K562 (cell line): ENCODE measurements around the gene GLB1L2. TPM values are rescaled to one million over a fixed set of nuclear protein-coding genes. Genes with fewer than 3 reads are reported as not detected.

ENCODE experiments used
- ATAC-seq: fragments of 200-7000 bp; cut with Tn5 transposase; 3 replicates; pipeline ENCODE4 v1.9.1; 2020; ENCODE audit warnings: moderate library complexity
- BruUV-seq: library from RNA; stranded (reverse); fragments of 400-500 nt; replicated peaks from 2 replicates; lab custom pipeline; 2021; lab: Mats Ljungman, UMichigan
- CTCF ChIA-PET: fragments of 300-600 bp; formaldehyde crosslinking; extraction: SDS; loops from one replicate; lab custom pipeline; 2021; ENCODE audit warnings: low intra/inter-chr PET ratio; lab: Yijun Ruan, JAX
- POLR2A ChIA-PET: fragments of 300-600, 350-650 bp; sonication (Branson Sonifier 250); formaldehyde crosslinking; extraction: SDS; loops from one replicate; lab custom pipeline; 2021; ENCODE audit warnings: antibody characterized with exemption, inconsistent platforms; lab: Yijun Ruan, JAX
- DNase-seq, 4 experiments: peaks; one replicate each; pipeline versions ENCODE4 v3.0.0 to v3.0.0-alpha.2; 2011 to 2018; ENCODE audit warnings: low spot score in 3 of 4, mixed read lengths in 3 of 4; ENCODE audit errors: extremely low read depth in 1 of 4
- FAIRE-seq: peaks from 2 replicates; lab custom pipeline; 2011; peaks lifted over from hg19 to GRCh38; lab: Jason Lieb, UNC
- H2AFZ ChIP-seq: 2 replicates; pipeline ENCODE4 v1.6.0; 2011; ENCODE audit warnings: low read depth, low read length, control low read depth, inconsistent platforms
- H3K27ac ChIP-seq: fragments of 200-600 bp; 3 replicates; pipeline ENCODE4 v1.8.0; 2011; ENCODE audit warnings: low read depth, mild to moderate bottlenecking, control low read depth, inconsistent platforms, low read length, moderate library complexity, mixed read lengths; ENCODE audit errors: extremely low read depth
- H3K27me3 ChIP-seq, 2 experiments: fragments of 300-600 bp in 1 of 2; 2 replicates in 1 of 2; 3 replicates in 1 of 2; pipeline versions ENCODE4 v1.6.0 to v1.8.0; 2011; ENCODE audit warnings: inconsistent platforms in 2 of 2, low read length in 2 of 2, mild to moderate bottlenecking in 1 of 2, mixed read lengths in 1 of 2, moderate library complexity in 1 of 2; ENCODE audit not compliant: control insufficient read depth in 2 of 2, insufficient read depth in 2 of 2
- H3K36me3 ChIP-seq: fragments of 300-600 bp; 3 replicates; pipeline ENCODE4 v1.8.0; 2011; ENCODE audit warnings: mild to moderate bottlenecking, low read length, inconsistent platforms; ENCODE audit not compliant: control insufficient read depth, insufficient read depth
- H3K4me1 ChIP-seq, 2 experiments: fragments of 200-600 bp in 1 of 2; replicated peaks in 1 of 2; 2 replicates in 1 of 2; 3 replicates in 1 of 2; pipeline versions ENCODE4 v1.5.1 to v1.8.0; 2011; ENCODE audit warnings: inconsistent platforms in 2 of 2, low read length in 2 of 2, mild to moderate bottlenecking in 1 of 2, mixed read lengths in 1 of 2, moderate library complexity in 1 of 2; ENCODE audit not compliant: control insufficient read depth in 2 of 2, insufficient read depth in 2 of 2
- H3K4me2 ChIP-seq: 2 replicates; pipeline ENCODE4 v1.6.1; 2011; ENCODE audit warnings: low read length, control low read depth, inconsistent platforms, mixed read lengths; ENCODE audit not compliant: insufficient read depth
- H3K4me3 ChIP-seq: fragments of 200-600 bp; sonication (generic), shearing (Covaris generic); 2 replicates; pipeline ENCODE4 v1.5.1; 2016; ENCODE audit warnings: control low read depth, inconsistent platforms
- H3K79me2 ChIP-seq: fragments of 200-600 bp; 3 replicates; pipeline ENCODE4 v1.8.0; 2011; ENCODE audit warnings: low read length, inconsistent platforms; ENCODE audit not compliant: control insufficient read depth, insufficient read depth
- H3K9ac ChIP-seq, 2 experiments: 2 replicates each; pipeline versions ENCODE4 v1.6.0 to v1.6.1; 2011; ENCODE audit warnings: low read depth in 2 of 2, low read length in 2 of 2, control low read depth in 1 of 2, inconsistent platforms in 1 of 2, mild to moderate bottlenecking in 1 of 2, mixed read lengths in 1 of 2; ENCODE audit not compliant: insufficient read depth in 1 of 2
- H3K9me1 ChIP-seq: one replicate; pipeline ENCODE4 v1.6.0; 2011; ENCODE audit warnings: inconsistent platforms, mild to moderate bottlenecking, low read length, moderate library complexity; ENCODE audit not compliant: control insufficient read depth, insufficient read depth
- H3K9me3 ChIP-seq: replicated peaks from 2 replicates; pipeline ENCODE4 v1.5.1; 2011; ENCODE audit warnings: low read depth, low read length, inconsistent platforms; ENCODE audit not compliant: control insufficient read depth, insufficient read depth
- H4K20me1 ChIP-seq: replicated peaks from 2 replicates; pipeline ENCODE4 v1.6.1; 2011; ENCODE audit warnings: low read length, inconsistent platforms, mixed read lengths; ENCODE audit not compliant: control insufficient read depth, insufficient read depth
- DLX4 ChIP-seq: fragments of 250-450 bp; sonication (Bioruptor Pico); IDR thresholded peaks from 2 replicates; pipeline ENCODE4 v1.6.1; 2021; ENCODE audit warnings: mild to moderate bottlenecking
- ZNF184 ChIP-seq: sonication (generic); formaldehyde crosslinking; IDR thresholded peaks from 2 replicates; pipeline ENCODE4 v1.5.0; 2020; ENCODE audit warnings: missing genetic modification reagents
- ZNF407 ChIP-seq: fragments of 450-650 bp; IDR thresholded peaks from 2 replicates; pipeline ENCODE4 v1.6.1; 2016; ENCODE audit warnings: low read depth
- WGBS: fragments of 100-300 bp; shearing (Covaris generic); methylation state at CpG from one replicate; pipeline ENCODE4 v1.1.6; 2016; ENCODE audit warnings: low coverage, mixed read lengths; ENCODE audit not compliant: insufficient coverage; ENCODE audit errors: missing lambda C conversion rate; 5-methylcytosine and 5-hydroxymethylcytosine counted together
- in situ Hi-C: fragments of 300-500 bp; cut with MboI; formaldehyde crosslinking; loops from 4 replicates; pipeline ENCODE4 v1.15.0; 2018; ENCODE audit warnings: inconsistent platforms, mixed read lengths
- intact Hi-C: fragments of 100-400 bp; cut with micrococcal nuclease; formaldehyde crosslinking; loops from 2 replicates; pipeline ENCODE4 v1.14.2; 2022
- polyA plus RNA-seq, 8 experiments: library from polyadenylated mRNA; depleted of rRNA in 4 of 8; stranded (reverse) in 5 of 8; unstranded in 3 of 8; fragments of >200 nt; fragmentation: Nextera tagmentation in 2 of 8; fragmentation: Illumina TruSeq in 1 of 8; extraction: Ambion mirVana in 2 of 8; extraction: Trizol in 1 of 8; gene quantifications; 2 replicates each; pipeline versions ENCODE4 v1.2.1 to v1.2.3, GENCODE V29; 2011 to 2014; ENCODE audit warnings: inconsistent platforms in 1 of 8, missing spikeins in 1 of 8
- total RNA-seq, 7 experiments: library from RNA; depleted of rRNA in 6 of 7; stranded (reverse); fragments of >200 nt in 6 of 7; fragmentation: Illumina TruSeq in 2 of 7; extraction: Trizol in 2 of 7; gene quantifications; 2 replicates each; pipeline versions ENCODE4 v1.2.1 to v1.2.3, GENCODE V29; 2011 to 2021; ENCODE audit warnings: low replicate concordance in 1 of 7
- TF ChIP-seq, protein P1 (sequence below): fragments of 450-650 bp; IDR thresholded peaks from 2 replicates; pipeline ENCODE4 v1.6.1; 2016; ENCODE audit warnings: missing biosample characterization, missing genetic modification characterization
- TF ChIP-seq, protein P2 (sequence below): sonication (generic); IDR thresholded peaks from 2 replicates; pipeline ENCODE4 v1.6.1; 2016

GLB1L2 gene
- total and polyA plus RNA-seq, 9 of the 15 experiments (the other 6 are each of a cell fraction or from before 2014, with no cell fraction given), result 0.84 to 21.4 (median 13.8) TPM

DNA sequence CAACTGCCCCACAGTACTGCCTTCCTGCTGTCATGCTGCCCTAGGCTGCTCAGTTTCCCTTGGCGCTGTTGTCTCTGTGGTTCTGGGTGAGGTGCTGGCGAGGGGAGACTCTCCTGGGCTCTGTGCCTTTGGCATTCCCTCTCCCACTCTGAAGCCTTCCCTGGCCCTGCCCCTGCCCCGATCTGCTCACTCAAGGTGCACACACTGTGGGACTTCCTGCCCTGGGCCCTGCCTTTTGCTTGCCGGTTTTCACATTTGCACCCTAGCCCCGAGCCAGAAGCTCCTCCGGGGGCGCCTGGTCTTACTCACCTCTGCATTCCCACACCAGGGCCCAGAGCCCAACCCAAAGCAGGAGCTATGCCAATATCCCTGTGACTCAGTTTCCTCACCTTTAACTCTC lies 68.2 kb downstream of the GLB1L2 start (continued):
- no peak for TF ChIP-seq DLX4 (CRISPR knock-in tag)

DNA sequence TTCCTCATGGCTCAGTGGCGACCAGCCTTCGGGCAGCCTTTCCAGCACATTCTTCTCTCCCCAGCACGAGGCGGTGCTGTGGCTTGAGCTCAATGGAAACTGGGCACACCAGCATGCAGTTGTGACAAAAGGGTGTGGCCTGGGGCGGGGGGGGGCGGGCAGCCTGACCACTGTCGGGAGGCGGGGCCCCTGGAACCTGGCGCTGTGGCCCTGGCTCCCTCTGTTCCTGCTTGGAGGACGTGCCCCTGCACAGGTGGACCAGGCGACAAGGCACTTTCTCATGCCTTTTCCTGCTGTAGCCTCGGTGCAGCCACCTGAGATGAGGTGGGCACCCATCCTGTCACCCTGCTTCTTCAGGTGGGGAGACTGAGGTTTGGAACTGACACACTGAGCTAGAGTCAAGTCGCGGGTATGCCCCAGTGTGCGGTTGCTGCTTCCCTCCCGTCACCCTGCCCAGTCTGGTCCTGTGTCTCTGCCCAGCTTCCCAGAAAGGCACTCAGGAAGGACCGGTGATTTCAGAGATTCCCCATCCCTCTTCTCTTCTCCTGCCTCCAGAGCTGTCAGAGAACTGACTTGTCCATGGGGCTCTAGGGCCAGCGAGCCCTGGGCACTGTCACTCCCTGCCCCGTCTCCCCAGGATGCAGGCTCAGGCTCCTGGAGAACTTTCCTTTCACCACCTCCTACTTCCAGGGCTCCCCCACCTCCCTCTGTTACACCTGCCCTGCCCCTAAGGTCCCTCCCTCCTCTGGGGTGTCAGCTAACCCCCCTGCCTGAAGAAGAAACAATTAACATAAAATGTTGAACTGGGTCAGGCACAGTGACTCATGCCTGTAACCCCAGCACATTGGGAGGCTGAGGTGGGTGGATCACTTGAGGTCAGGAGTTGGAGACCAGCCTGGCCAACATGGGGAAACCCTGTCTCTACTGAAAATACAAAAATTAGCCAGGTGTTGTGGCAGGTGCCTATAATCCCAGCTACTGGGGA lies 70.3 kb downstream of the GLB1L2 start:
- H3K4me1 ChIP-seq, result no peaks in the 10 kb centered on the region
- TF ChIP-seq, protein P1, sequence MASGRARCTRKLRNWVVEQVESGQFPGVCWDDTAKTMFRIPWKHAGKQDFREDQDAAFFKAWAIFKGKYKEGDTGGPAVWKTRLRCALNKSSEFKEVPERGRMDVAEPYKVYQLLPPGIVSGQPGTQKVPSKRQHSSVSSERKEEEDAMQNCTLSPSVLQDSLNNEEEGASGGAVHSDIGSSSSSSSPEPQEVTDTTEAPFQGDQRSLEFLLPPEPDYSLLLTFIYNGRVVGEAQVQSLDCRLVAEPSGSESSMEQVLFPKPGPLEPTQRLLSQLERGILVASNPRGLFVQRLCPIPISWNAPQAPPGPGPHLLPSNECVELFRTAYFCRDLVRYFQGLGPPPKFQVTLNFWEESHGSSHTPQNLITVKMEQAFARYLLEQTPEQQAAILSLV (tag), result no peak
- TF ChIP-seq, protein P2, sequence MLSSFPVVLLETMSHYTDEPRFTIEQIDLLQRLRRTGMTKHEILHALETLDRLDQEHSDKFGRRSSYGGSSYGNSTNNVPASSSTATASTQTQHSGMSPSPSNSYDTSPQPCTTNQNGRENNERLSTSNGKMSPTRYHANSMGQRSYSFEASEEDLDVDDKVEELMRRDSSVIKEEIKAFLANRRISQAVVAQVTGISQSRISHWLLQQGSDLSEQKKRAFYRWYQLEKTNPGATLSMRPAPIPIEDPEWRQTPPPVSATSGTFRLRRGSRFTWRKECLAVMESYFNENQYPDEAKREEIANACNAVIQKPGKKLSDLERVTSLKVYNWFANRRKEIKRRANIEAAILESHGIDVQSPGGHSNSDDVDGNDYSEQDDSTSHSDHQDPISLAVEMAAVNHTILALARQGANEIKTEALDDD, result no peak
- TF ChIP-seq ZNF407, result no peak
- TF ChIP-seq ZNF184 (CRISPR knock-in tag), result no peak

More for the DNA sequence above, 70.3 kb downstream of the GLB1L2 start:
- ATAC-seq (no peak), DNase-seq (peak in 2 of 4 experiments; percentile 45 to 57), FAIRE-seq (no peak)
- Histone ChIP-seq H3K4me3 (no peak overlapping the region), H3K79me2 (no peaks in the 10 kb centered on the region), H3K9ac (no peak overlapping the region), H3K9me3 (no peaks in the 10 kb centered on the region), H3K36me3 (no peaks in the 10 kb centered on the region), H3K27ac (no peak overlapping the region), H3K9me1 (no peaks in the 10 kb centered on the region), H3K27me3 (peaks cover 8 to 66% of the 10 kb centered on the region in 2 experiments; a peak in 4 of 5 replicates), H4K20me1 (0 out of 2 replicates have a peak, but pooled peaks cover 3% of the 10 kb centered on the region), H3K4me2 (no peak overlapping the region), H2AFZ (no peak overlapping the region)
- ChIA-PET CTCF (no interaction called here), POLR2A (no interaction called here)
- 2% methylated on average over 11 of the region's 19 CpGs for WGBS
- no TSS peak for BruUV-seq
- in situ Hi-C loops (no loop called here), intact Hi-C loops (no loop called here)
